Tibial artery (tissue), 4 donors: ENCODE measurements around the gene ZNF76.

Experiments used
- DNase-seq, 2 donors: peaks; one replicate each; pipeline ENCODE4 v3.0.0-alpha.2; 2019
- H3K27ac ChIP-seq, 2 donors: fragments of 200-600 bp; sonication (generic) in 1 of 2; 1 replicate in 1 of 2; 2 replicates in 1 of 2; pipeline ENCODE4 v1.5.1; 2018 to 2019; ENCODE audit warnings: mild to moderate bottlenecking in 1 of 2
- H3K27me3 ChIP-seq, 2 donors: fragments of 200-600 bp; sonication (generic) in 1 of 2; one replicate each; pipeline versions ENCODE4 v1.5.1 to v1.6.0; 2016 to 2019
- H3K36me3 ChIP-seq, 3 donors: fragments of 200-600 bp; sonication (generic) in 2 of 3; one replicate each; pipeline ENCODE4 v1.5.1; 2016 to 2019; ENCODE audit warnings: mild to moderate bottlenecking in 2 of 3
- H3K4me1 ChIP-seq, 4 donors: fragments of 200-600 bp; sonication (generic) in 2 of 4; 1 replicate in 3 of 4; 2 replicates in 1 of 4; pipeline ENCODE4 v1.5.1; 2016 to 2019
- H3K4me3 ChIP-seq, 2 donors: fragments of 200-600 bp; sonication (generic) in 1 of 2; 1 replicate in 1 of 2; 2 replicates in 1 of 2; pipeline ENCODE4 v1.5.1; 2018 to 2019; ENCODE audit warnings: mild to moderate bottlenecking in 2 of 2
- H3K9me3 ChIP-seq, 3 donors: fragments of 200-600 bp; sonication (generic) in 1 of 3; one replicate each; pipeline ENCODE4 v1.5.1; 2016 to 2019
- intact Hi-C: fragments of 100-400 bp; cut with DNase I; formaldehyde crosslinking; loops from one replicate; pipeline ENCODE4 v1.15.0; 2023; ENCODE audit warnings: low total_unique reads
- TF ChIP-seq, protein P1 (sequence below), 2 experiments: fragments of 200-600 bp in 1 of 2; fragments of 450-650 bp in 1 of 2; IDR thresholded peaks; one replicate each; pipeline ENCODE4 v1.5.1; 2017 to 2019; ENCODE audit warnings: antibody characterized with exemption in 2 of 2, mild to moderate bottlenecking in 1 of 2, moderate library complexity in 1 of 2

The ZNF76 gene

DNA sequence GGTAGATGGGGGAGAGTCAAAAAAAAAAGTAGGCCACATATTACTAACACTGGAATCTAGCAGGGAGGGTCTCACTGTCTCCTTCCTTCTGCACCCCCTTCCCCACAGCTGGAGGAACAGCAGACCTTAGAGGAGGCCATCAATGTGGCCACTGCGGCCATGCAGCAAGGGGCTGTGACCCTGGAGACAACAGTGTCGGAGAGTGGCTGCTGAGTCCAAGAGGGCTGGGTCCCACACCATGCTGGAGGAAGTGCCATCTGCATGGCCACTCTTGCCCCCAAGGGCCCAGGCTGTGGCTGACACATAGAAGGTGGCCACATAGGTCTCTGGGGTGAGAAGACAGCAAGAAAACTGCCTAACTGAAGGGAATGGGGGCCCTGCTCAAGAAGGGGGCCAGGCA is 35.5 kb downstream of the ZNF76 start:
- TF ChIP-seq, protein P1, sequence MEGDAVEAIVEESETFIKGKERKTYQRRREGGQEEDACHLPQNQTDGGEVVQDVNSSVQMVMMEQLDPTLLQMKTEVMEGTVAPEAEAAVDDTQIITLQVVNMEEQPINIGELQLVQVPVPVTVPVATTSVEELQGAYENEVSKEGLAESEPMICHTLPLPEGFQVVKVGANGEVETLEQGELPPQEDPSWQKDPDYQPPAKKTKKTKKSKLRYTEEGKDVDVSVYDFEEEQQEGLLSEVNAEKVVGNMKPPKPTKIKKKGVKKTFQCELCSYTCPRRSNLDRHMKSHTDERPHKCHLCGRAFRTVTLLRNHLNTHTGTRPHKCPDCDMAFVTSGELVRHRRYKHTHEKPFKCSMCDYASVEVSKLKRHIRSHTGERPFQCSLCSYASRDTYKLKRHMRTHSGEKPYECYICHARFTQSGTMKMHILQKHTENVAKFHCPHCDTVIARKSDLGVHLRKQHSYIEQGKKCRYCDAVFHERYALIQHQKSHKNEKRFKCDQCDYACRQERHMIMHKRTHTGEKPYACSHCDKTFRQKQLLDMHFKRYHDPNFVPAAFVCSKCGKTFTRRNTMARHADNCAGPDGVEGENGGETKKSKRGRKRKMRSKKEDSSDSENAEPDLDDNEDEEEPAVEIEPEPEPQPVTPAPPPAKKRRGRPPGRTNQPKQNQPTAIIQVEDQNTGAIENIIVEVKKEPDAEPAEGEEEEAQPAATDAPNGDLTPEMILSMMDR (IDR thresholded peaks at IDR 0.05) = no peak
- intact Hi-C loops = no loop called here
- no peak overlapping the region for H3K27ac ChIP-seq
- H3K4me1 ChIP-seq = peaks cover 0 to 12% (median 1%) of the 10 kb centered on the region in 4 donors
- H3K4me3 ChIP-seq = no peak overlapping the region
- peak in 1 of 2 donors; percentile 53 for DNase-seq
- H3K27me3 ChIP-seq = no peaks in the 10 kb centered on the region
- H3K36me3 ChIP-seq = peaks cover 36 to 67% (median 60%) of the 10 kb centered on the region in 3 donors
- no peaks in the 10 kb centered on the region for H3K9me3 ChIP-seq

DNA sequence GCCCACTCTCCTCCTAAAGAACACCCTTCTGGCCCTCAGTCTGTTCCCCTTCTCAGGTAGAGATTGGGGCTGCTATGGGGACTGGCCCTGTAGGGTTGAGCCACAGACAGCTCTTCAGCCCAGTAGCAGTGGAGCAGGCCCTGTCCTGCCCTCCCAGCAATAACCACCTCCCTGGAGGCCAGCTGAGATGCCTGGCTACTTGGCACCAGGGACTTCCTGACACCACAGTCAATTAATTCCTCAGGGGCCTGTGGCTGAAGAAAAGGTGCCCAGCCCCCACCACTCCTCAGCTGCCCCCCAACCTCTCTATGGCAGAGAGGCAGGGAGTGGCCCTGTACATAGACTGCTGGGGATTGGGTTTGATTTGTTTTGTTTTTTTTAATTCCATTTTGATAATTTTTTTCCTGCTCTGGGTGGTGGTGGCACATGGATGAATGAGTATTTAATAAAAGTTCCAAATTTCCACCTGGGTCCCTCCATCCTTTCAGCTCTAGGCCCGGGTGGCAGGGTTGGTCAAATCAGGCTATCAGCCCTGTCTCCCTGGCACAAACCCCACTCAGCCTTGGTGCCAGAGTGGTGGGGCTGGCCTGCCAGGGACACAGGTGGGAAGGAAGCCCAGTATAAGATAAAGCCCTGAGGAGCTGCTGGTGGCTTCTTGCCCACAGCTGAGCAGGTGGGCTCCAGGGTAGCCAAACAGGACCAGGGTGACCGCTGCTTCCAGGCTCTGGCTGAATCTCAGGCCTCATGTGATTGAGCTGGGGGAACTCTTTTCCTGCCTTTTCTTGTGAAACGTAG is 36.2 kb downstream of the ZNF76 start:
- H3K4me1 ChIP-seq = peaks cover 0 to 12% (median 1%) of the 10 kb centered on the region in 4 donors
- intact Hi-C loops = no loop called here
- DNase-seq = peak in 1 of 2 donors; percentile 58

DNA sequence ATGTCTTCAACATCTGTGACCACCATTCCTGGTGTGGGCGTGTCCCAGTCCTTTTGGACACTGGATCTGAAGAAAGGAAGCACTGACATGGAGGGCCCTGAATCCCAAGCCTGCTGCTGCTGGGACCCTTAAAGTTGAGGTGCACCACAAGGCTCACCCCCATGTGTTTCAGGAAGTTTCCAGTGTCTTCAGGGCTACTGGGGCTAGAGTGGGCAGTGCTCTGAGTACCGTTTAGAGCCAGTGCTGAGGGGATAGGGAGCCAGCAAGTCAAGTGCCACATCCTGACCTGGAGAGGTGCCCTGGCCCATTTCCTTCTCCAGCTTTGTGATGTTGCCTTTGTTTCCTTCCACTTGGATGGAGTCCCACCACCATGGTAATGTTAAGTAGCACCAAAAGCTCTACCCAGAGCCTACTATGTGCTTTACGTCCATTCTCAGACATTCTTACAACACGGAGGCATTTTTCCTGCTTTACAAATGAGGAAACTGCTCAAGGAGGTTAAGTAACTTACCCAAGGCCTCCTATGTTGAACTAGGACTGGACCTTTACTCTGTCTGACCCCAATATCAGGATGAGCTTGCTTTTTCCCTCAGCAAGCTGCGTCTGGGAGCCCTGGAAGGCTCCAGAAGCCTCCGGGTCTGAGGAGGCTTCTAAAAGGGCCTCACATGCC is 37.5 kb downstream of the ZNF76 start:
- Histone ChIP-seq H3K27me3 (no peaks in the 10 kb centered on the region), H3K27ac (no peak overlapping the region), H3K4me3 (peak overlapping the region in 1 of 2 donors; percentile 40), H3K4me1 (peaks cover 0 to 12% (median 1%) of the 10 kb centered on the region in 4 donors), H3K36me3 (peaks cover 16 to 47% (median 40%) of the 10 kb centered on the region in 3 donors), H3K9me3 (no peaks in the 10 kb centered on the region)
- TF ChIP-seq, protein P1 (IDR thresholded peaks at IDR 0.05) = no peak
- intact Hi-C loops = no loop called here
- DNase-seq = peak in 1 of 2 donors; percentile 54

More for the DNA sequence above, 36.2 kb downstream of the ZNF76 start:
- H3K36me3 ChIP-seq = peaks cover 29 to 60% (median 53%) of the 10 kb centered on the region in 3 donors
- TF ChIP-seq, protein P1 (IDR thresholded peaks at IDR 0.05) = no peak
- H3K27me3 ChIP-seq = no peaks in the 10 kb centered on the region
- no peak overlapping the region for H3K4me3 ChIP-seq
- H3K27ac ChIP-seq = no peak overlapping the region
- H3K9me3 ChIP-seq = no peaks in the 10 kb centered on the region

DNA sequence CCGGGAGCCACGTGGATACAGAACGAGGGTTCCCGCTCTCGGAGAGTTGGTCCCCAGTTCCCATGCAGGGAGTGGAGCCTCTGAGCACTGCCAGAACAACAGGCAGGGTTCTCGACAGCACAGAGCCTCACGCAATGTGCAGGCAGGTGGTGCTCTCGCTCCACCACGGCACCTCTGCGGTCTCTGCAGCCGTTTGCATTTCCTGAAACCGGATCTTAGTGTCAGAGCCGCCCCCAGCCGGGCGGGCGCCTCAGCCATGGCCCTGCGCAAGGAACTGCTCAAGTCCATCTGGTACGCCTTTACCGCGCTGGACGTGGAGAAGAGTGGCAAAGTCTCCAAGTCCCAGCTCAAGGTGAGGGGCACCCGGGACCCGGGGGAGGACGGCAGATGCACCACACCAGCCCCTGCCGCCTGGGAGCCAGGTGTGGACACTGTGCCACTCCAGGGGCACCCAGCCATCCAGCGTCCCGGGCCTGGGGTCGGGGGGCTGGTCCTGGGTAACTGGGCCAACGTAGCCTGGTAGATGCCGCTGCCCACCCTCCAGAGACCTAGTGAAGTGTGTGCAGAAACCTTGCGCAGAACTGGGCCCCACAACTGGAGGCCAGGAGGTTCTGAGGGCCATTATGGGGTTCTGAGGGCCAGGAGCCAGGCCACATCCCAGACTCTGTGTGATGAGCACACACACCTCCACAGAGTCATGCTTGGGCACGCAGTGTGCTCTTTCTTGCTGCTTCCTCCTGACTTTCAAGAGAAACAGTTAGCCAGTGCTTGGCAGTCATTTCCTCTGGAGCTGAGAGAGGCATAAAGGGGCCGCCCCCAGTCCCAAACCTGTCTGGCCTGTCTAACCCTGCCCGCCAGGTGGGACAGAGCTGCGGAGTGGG is 38.3 kb downstream of the ZNF76 start, which contains the start of gene DEF6:
Gene DEF6, plus strand, starts transcription at position 218 of the 881 bp plus-strand sequence. Its CDS starts 39 bp downstream, at position 257.
- Histone ChIP-seq H3K27me3 (no peaks in the 10 kb centered on the region), H3K4me3 (peak within 1 kb of the TSS; percentile 31 to 40), H3K36me3 (peaks cover 11 to 39% (median 33%) of the 10 kb centered on the region in 3 donors), H3K4me1 (peaks cover 0 to 12% (median 1%) of the 10 kb centered on the region in 4 donors), H3K27ac (no peak within 1 kb of the TSS), H3K9me3 (no peaks in the 10 kb centered on the region)
- intact Hi-C loops = no loop called here
- TF ChIP-seq, protein P1 (IDR thresholded peaks at IDR 0.05) = peak; percentile 49
- DNase-seq = peak; percentile 70 to 79

DNA sequence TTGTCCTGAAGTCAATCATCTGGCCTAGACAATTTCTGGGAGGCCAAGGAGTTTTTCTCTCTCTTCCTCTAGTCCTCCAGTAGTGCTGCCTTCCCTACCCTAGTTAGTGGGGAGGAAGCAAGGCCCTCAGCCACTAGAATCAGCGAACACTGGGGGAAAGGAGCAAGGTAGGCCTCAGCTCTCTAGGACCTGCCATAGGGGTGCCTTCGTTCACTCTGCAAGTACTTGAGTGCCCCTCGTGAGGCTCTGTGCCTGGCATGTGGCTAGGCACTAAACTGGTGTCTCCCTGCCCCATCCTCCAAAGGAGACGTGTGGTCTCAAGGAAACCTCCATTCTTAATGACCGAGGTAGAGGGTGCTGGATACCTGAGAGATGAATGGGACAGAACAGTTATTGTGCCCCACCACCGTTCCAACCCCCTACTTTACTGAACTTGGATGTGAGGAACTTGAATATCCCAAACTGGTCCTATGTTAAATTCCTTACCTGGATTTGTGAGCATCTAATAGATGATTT is 39.1 kb downstream of the ZNF76 start:
- TF ChIP-seq, protein P1 (IDR thresholded peaks at IDR 0.05) = no peak
- H3K27ac ChIP-seq = no peak overlapping the region
- H3K36me3 ChIP-seq = peaks cover 7 to 30% (median 26%) of the 10 kb centered on the region in 3 donors
- peak in 1 of 2 donors; percentile 51 for DNase-seq
- no peaks in the 10 kb centered on the region for H3K9me3 ChIP-seq
- intact Hi-C loops = no loop called here
- peaks cover 0 to 12% (median 1%) of the 10 kb centered on the region in 4 donors for H3K4me1 ChIP-seq
- no peaks in the 10 kb centered on the region for H3K27me3 ChIP-seq
- H3K4me3 ChIP-seq = no peak overlapping the region
